CD4-positive, alpha-beta T cell treated with Interleukin-17A for 1 hour (primary cell): ENCODE results near the gene OSBPL10.

Experiments used
- DNase-seq: peaks from one replicate; pipeline ENCODE4 v3.0.0-alpha.2; 2020

Gene OSBPL10

GRCh38 chr3:31648286-31648968 is 332.6 kb downstream of the OSBPL10 start:
- no peak for DNase-seq

- DNase-seq, result no peak
Measured at GRCh38 chr3:31645256-31645655, 335.8 kb downstream of the OSBPL10 start.

- no peak for DNase-seq
Measured at GRCh38 chr3:31639828-31640227, 341.2 kb downstream of the OSBPL10 start.

- peak; percentile 39 for DNase-seq
Measured at GRCh38 chr3:31636694-31637442, 344.2 kb downstream of the OSBPL10 start.

- DNase-seq, result no peak
Measured at GRCh38 chr3:31636049-31636448, 345.0 kb downstream of the OSBPL10 start.

- peak; percentile 19 for DNase-seq
Measured at GRCh38 chr3:31635545-31635944, 345.5 kb downstream of the OSBPL10 start.

- DNase-seq, result no peak
Measured at GRCh38 chr3:31634476-31634875, 346.6 kb downstream of the OSBPL10 start.

- no peak for DNase-seq
Measured at GRCh38 chr3:31629054-31629453, 352.0 kb downstream of the OSBPL10 start.

- no peak for DNase-seq
Measured at GRCh38 chr3:31625358-31625757, 355.7 kb downstream of the OSBPL10 start.

GRCh38 chr3:31624083-31624709 is 356.9 kb downstream of the OSBPL10 start:
- no peak for DNase-seq

- DNase-seq, result no peak
Measured at GRCh38 chr3:31622636-31623288, 358.3 kb downstream of the OSBPL10 start.

GRCh38 chr3:31621314-31621713 is 359.7 kb downstream of the OSBPL10 start:
- DNase-seq, result no peak

- no peak for DNase-seq
Measured at GRCh38 chr3:31620656-31621055, 360.4 kb downstream of the OSBPL10 start.

- no peak for DNase-seq
Measured at GRCh38 chr3:31616711-31617110, 364.4 kb downstream of the OSBPL10 start.

- DNase-seq, result no peak
Measured at GRCh38 chr3:31615071-31615875, 365.8 kb downstream of the OSBPL10 start.

GRCh38 chr3:31614162-31614921 is 366.7 kb downstream of the OSBPL10 start:
- no peak for DNase-seq

GRCh38 chr3:31613654-31614053 is 367.4 kb downstream of the OSBPL10 start:
- DNase-seq, result no peak

GRCh38 chr3:31613177-31613576 is 367.9 kb downstream of the OSBPL10 start:
- DNase-seq, result no peak
